DLD1 (cell line): ENCODE measurements around the gene HINT3.
"Not testable (repeated sequence)": the region's sequence is repeated elsewhere in the genome, so short reads cannot be mapped to it uniquely, and the experiment has no call there.

ENCODE experiments used
- in situ Hi-C: cut with HindIII; loops from 2 replicates; pipeline ENCODE4 v1.10.0; 2017; ENCODE audit warnings: low sequenced_read_pairs

HINT3 gene

GRCh38 chr6:125995972-125996580 is 39.5 kb downstream of the HINT3 start:
- in situ Hi-C loops, result no loop called here

- in situ Hi-C loops, result no loop called here
Measured at GRCh38 chr6:126002755-126003679, 46.4 kb downstream of the HINT3 start.

GRCh38 chr6:126007800-126008199 is 51.2 kb downstream of the HINT3 start:
- in situ Hi-C loops, result no loop called here

GRCh38 chr6:126010040-126010439 is 53.5 kb downstream of the HINT3 start:
- in situ Hi-C loops, result no loop called here

GRCh38 chr6:126015863-126016262 is 59.3 kb downstream of the HINT3 start:
- in situ Hi-C loops, result no loop called here

- in situ Hi-C loops, result no loop called here
Measured at GRCh38 chr6:126016591-126016990, 60.0 kb downstream of the HINT3 start.

GRCh38 chr6:126017668-126018067 is 61.1 kb downstream of the HINT3 start:
- in situ Hi-C loops, result no loop called here

- in situ Hi-C loops, result no loop called here
Measured at GRCh38 chr6:126020305-126021050, 63.9 kb downstream of the HINT3 start.

- in situ Hi-C loops, result not testable (repeated sequence)
Measured at GRCh38 chr6:126023474-126023873, 66.9 kb downstream of the HINT3 start.

GRCh38 chr6:126026001-126026400 is 69.4 kb downstream of the HINT3 start:
- in situ Hi-C loops, result no loop called here

- in situ Hi-C loops, result no loop called here
Measured at GRCh38 chr6:126027601-126028000, 71.0 kb downstream of the HINT3 start.
